ENCODE data around the gene TGM6. TPM values are rescaled to one million over a fixed set of nuclear protein-coding genes. Genes with fewer than 3 reads are reported as not detected.

The TGM6 gene
- total RNA-seq, 1 experiment from 2014 or later, result not detected

- H3K9ac ChIP-seq (ENCODE audit: extremely low read depth, insufficient read length, low read length), result no peak overlapping the region
- no peak overlapping the region for H3K23ac ChIP-seq (ENCODE audit: insufficient read length, low read depth, low read length)
- H3K79me1 ChIP-seq (ENCODE audit: insufficient read depth, low read depth, low read length, poor library complexity, severe bottlenecking), result no peaks in the 10 kb centered on the region
- H2AFZ ChIP-seq (ENCODE audit: low read length), result no peak overlapping the region
- H3K14ac ChIP-seq (ENCODE audit: insufficient read depth, low read length), result no peak overlapping the region
- no peaks in the 10 kb centered on the region; a peak in 1 of 4 replicates for H3K4me1 Mint-ChIP-seq
- no peak for DNase-seq
- no peaks in the 10 kb centered on the region for H3K23me2 ChIP-seq (ENCODE audit: insufficient read length, low read depth, low read length, poor library complexity, severe bottlenecking)
- H4K20me1 ChIP-seq (ENCODE audit: control insufficient read depth, insufficient read depth, insufficient read length), result no peaks in the 10 kb centered on the region
- H3K27ac Mint-ChIP-seq, result no peak overlapping the region
- H4K5ac ChIP-seq (ENCODE audit: insufficient read length, low read depth, low read length), result no peak overlapping the region
- no peaks in the 10 kb centered on the region; the same call in none of the 2 replicates for H3K27me3 Mint-ChIP-seq (ENCODE audit: low read depth)
- no peak overlapping the region for H2BK12ac ChIP-seq (ENCODE audit: insufficient read length, low read depth, low read length)
- H2AK5ac ChIP-seq (ENCODE audit: insufficient read length, low read length), result no peak overlapping the region
- H3T11ph ChIP-seq (ENCODE audit: low read length), result no peak overlapping the region
- no peaks in the 10 kb centered on the region for H3K9me3 Mint-ChIP-seq
- H4K8ac ChIP-seq (replicated peaks; ENCODE audit: insufficient read length, low read depth, low read length), result no peak overlapping the region
- H3K4me3 Mint-ChIP-seq, result no peak overlapping the region
- no peaks in the 10 kb centered on the region for H3K9me3 ChIP-seq (ENCODE audit: control insufficient read depth, low read depth, low read length)
- no peaks in the 10 kb centered on the region for H3K79me2 ChIP-seq (ENCODE audit: insufficient read depth, low read length)
- no peak overlapping the region for H3K4ac ChIP-seq (ENCODE audit: low read depth, low read length)
- no peaks in the 10 kb centered on the region for H3K27me3 ChIP-seq (ENCODE audit: insufficient read depth, low read length)
- no peaks in the 10 kb centered on the region for H3K36me3 Mint-ChIP-seq (ENCODE audit: insufficient read depth in 1 of 3, low read depth in 3 of 3)
- no peaks in the 10 kb centered on the region for H3K4me1 ChIP-seq (ENCODE audit: insufficient read depth, low read length)
- H3K18ac ChIP-seq (ENCODE audit: insufficient read length, low read depth, low read length), result no peak overlapping the region
- no peak overlapping the region for H2BK15ac ChIP-seq (ENCODE audit: low read depth, low read length)
- no peak overlapping the region for H3K56ac ChIP-seq (ENCODE audit: insufficient read length, low read depth, low read length)
- no CpG with 5 or more reads among the region's 5 CpGs for WGBS (ENCODE audit: extremely low coverage, insufficient read length, low lambda C conversion rate)
- H2BK20ac ChIP-seq (ENCODE audit: low read depth, low read length, poor library complexity, severe bottlenecking), result no peak overlapping the region
- no peak overlapping the region for H3K4me2 ChIP-seq (ENCODE audit: insufficient read depth, insufficient read length, low read length)
- TF ChIP-seq CTCF (conservative IDR thresholded peaks at IDR 0.05), result no peak
- H2BK5ac ChIP-seq (ENCODE audit: insufficient read length, low read length), result no peak overlapping the region
- H2BK120ac ChIP-seq (ENCODE audit: low read depth, low read length, poor library complexity, severe bottlenecking), result no peak overlapping the region
- no peak overlapping the region for H3K27ac ChIP-seq (ENCODE audit: insufficient read length, low read depth, low read length)
- no peak overlapping the region for H4K91ac ChIP-seq (ENCODE audit: insufficient read length, low read depth, low read length)
Measured at GRCh38 chr20:2338411-2339066, 42.2 kb upstream of the TGM6 start.

Measured in H9 (cell line).